SK-N-MC (cell line): ENCODE data around the gene MRNIP.

Experiments used
- EZH2 ChIP-seq: fragments of 200-600 bp; sonication (generic); IDR thresholded peaks from one replicate; pipeline ENCODE4 v1.6.1; 2017; ENCODE audit warnings: antibody characterized with exemption
- FOXP2 ChIP-seq: optimal IDR thresholded peaks from 2 replicates; pipeline ENCODE3; 2011; ENCODE audit warnings: mild to moderate bottlenecking, moderate library complexity; ENCODE audit not compliant: insufficient read depth; ENCODE audit errors: extremely low read length, control extremely low read depth
- POLR2AphosphoS5 ChIP-seq: IDR thresholded peaks from 2 replicates; pipeline ENCODE4 v1.6.1; 2012; ENCODE audit warnings: mild to moderate bottlenecking, low read depth, low read length, borderline replicate concordance

- TF ChIP-seq POLR2AphosphoS5 (no peak), EZH2 (no peak), FOXP2 (no peak)
Measured at GRCh38 chr5:179816401-179816795, 42.2 kb downstream of the MRNIP start.
